Activated T-cell treated with anti-CD3 and anti-CD28 coated beads for 48 hours (primary cell): ENCODE results near the gene HBA2.
"Not testable (repeated sequence)": the region's sequence is repeated elsewhere in the genome, so short reads cannot be mapped to it uniquely, and the experiment has no call there.

ENCODE experiments used
- DNase-seq: peaks from one replicate; pipeline ENCODE4 v3.0.0-alpha.2; 2020; ENCODE audit warnings: low read depth

Gene HBA2

GRCh38 chr16:194516-194915 lies 21.8 kb downstream of the HBA2 start:
- no peak for DNase-seq

DNA sequence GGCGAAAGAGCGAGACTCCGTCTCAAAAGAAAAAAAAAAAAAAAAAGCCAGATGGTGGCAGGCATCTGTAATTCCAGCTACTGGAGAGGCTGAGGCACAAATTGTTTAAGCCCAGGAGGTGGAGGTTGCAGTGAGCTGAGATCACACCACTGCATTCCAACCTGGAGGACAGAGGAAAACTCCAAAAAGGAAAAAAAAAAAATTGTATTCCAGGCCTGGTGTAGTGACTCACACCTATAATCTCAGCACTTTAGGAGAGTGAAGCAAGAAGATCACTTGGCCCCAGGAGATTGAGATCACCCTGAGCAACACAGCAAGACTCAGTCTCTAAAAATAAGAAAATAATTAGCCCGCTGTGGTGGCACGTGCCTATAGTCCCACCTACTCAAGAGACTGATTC lies 27.7 kb downstream of the HBA2 start:
- DNase-seq = no peak

DNA sequence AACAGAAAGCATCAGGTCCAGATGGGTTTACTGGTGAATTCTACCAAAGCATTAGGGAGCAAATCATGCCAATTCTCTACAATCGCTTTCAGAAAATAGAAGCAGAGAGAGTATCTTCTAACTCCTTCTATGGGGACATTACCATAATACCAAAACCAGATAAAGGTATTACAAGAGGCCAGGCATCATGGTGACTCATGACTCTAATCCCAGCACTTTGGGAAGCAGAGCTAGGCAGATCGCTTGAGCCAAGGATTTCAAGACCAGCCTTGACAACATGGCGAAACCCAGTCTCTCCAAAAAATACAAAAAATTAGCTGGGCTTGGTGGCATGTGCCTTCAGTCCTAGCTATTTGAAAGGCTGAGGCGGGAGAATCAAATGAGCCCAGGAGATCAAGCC lies 30.6 kb downstream of the HBA2 start:
- no peak for DNase-seq

DNA sequence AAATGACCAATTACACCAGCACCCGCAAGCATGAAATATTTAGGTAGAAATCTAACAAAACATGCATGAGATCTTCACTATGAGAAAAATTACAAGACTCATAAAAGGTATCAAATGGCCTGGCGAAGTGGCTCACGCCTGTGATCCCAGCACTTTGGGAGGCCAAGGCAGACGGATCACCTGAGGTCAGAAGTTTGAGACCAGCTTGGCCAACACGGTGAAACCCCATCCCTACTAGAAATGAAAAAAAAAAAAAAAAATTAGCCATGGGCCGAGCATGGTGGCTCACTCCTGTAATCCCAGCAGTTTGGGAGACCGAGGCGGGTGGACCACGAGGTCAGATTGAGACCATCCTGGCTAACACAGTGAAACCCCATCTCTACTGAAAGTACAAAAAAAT lies 31.4 kb downstream of the HBA2 start:
- not testable (repeated sequence) for DNase-seq

- DNase-seq = not testable (repeated sequence)
Observed at GRCh38 chr16:209359-209758, 36.7 kb downstream of the HBA2 start.

- not testable (repeated sequence) for DNase-seq
Observed at GRCh38 chr16:211631-212180, 39.0 kb downstream of the HBA2 start.

- no peak for DNase-seq
Observed at GRCh38 chr16:212999-213398, 40.3 kb downstream of the HBA2 start.

- no peak for DNase-seq
Observed at GRCh38 chr16:220021-220420, 47.3 kb downstream of the HBA2 start.
